HG02870 (cell line): ENCODE measurements around the gene SUGCT.
"Not testable (repeated sequence)": the region's sequence is repeated elsewhere in the genome, so short reads cannot be mapped to it uniquely, and the experiment has no call there.

ENCODE experiments used
- ATAC-seq: cut with Tn5 transposase; IDR thresholded peaks from one replicate; pipeline ENCODE4 v1.9.1; 2021; ENCODE audit warnings: mild to moderate bottlenecking, moderate library complexity; ENCODE audit not compliant: unreplicated experiment

Gene SUGCT

DNA sequence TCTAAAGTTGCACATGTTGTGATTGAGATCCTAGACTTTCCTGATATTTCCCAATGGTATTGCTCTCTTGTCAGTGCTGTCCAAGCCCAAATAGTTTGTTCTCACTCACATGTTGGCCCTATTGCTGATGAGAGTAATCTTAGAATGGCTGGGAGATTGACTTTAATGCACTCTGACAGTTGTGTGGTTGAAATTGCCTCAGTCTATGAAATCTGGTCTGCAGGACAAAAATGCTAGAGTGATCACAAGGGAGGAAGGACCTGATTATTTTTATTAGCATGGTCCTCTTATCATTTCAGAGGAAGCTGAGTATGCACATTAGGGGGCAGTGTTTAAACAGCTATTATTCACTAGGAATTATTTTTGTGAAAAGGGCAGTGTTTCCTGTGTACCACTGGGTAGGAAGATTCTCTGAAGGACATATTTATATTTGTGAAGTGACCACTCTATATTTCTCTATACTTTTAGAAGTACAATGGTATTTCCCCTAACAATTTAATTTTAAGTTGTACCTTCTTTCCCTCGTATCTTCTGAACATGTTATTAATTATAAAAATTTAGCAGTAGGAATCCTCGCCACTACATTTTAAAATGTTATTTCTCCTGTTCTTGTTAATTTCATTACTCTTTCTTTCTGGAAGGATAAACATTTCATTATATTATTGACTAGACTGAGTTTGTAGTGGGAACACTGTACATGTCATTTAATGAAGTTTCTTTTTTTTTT is 64.4 kb downstream of the SUGCT start:
- ATAC-seq, result no peak

DNA sequence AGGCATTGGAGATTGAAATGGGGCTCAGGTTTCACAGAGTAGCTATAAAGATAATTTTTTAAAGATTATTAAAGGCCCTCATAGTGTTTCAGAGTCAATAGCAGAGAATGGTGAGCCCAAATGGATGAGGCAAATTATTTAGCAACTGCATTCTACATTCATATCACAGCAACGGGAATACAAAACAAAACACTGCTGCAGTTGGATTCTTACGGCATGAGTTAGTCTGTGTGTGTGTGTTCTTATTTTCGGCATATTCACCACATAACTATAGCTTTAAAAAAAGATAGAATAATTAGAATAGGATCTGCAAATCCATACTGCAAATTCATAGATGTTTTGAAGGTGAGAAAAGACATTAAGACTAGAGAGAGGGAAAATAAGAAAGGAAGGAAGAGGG is 66.0 kb downstream of the SUGCT start:
- ATAC-seq, result no peak

DNA sequence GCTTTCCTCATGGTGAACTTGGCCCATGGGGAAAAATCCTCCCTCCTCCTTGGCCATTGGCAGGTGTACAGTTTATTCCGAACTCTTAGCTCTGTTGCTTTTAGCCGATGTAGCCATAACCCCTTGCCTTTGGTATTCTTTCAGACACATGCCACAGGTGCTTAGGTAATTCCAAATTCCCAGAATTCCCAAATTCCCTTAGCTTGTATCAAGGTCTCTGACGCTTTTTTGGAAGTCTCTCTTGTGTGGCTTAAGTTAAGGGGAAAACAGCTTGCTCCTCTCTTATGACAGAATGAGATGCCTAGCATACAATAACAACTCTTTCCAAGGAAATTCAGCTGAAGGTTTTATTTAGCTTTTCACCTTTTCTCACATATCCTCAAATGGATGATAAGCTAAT is 68.0 kb downstream of the SUGCT start:
- ATAC-seq, result no peak

- ATAC-seq, result no peak
Observed at GRCh38 chr7:40204581-40204980, 69.8 kb downstream of the SUGCT start.

- no peak for ATAC-seq
Observed at GRCh38 chr7:40205992-40206391, 71.2 kb downstream of the SUGCT start.

GRCh38 chr7:40211276-40212003 is 76.6 kb downstream of the SUGCT start:
- ATAC-seq, result no peak

DNA sequence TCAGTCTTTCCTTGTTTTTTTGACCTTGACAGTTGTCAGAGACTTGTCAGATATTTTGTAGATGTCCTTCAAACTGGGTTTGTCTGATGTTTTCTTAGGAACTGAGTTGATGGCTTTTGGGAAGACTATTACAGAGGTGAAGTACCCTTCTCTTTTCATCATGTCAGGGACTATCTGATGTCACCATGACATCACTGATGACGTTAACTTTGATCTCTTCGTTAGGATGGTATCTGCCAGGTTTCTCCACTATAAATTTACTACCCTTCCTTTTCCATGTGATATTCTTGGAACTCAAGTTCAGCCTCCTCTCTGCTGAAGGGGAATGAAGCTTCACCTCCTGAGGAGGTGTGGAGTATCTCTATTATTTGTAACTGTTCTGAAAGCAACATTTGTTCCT is 78.5 kb downstream of the SUGCT start:
- no peak for ATAC-seq

GRCh38 chr7:40213856-40214255 is 79.1 kb downstream of the SUGCT start:
- ATAC-seq, result no peak

DNA sequence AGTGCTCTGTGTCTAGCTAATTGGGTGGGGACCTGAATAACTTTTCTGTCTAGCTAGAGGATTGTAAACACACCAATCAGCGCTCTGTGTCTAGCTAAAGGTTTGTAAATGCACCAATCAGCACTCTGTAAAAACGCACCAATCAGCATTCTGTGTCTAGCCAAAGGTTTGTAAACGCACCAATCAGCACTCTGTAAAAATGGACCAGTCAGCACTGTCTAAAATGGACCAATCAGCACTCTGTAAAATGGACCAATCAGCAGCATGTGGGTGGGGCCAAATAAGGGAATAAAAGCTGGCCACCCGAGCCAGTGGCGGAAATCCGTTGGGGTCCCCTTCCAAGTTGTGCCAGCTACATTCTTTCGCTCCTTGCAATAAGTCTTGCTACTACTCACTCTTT is 83.8 kb downstream of the SUGCT start:
- ATAC-seq, result not testable (repeated sequence)

DNA sequence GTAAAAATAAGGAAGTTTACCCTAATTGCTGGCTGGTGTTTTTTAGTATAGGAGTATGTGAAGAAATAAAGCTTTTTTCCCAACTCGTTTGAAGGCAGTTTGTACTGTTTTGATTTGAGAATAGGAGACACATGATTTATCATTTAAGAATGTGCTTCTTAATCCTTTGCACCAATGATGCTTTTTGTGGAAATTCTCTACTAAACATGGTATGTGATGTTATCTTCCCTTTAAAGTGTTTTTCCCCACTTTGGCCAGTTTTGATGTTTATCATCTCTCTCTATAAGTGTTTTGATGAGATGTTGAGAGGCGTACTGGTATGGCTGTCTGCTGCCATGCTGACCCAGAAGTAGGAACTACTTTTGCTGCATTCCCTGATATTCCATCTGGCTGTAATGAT is 85.1 kb downstream of the SUGCT start:
- ATAC-seq, result no peak

DNA sequence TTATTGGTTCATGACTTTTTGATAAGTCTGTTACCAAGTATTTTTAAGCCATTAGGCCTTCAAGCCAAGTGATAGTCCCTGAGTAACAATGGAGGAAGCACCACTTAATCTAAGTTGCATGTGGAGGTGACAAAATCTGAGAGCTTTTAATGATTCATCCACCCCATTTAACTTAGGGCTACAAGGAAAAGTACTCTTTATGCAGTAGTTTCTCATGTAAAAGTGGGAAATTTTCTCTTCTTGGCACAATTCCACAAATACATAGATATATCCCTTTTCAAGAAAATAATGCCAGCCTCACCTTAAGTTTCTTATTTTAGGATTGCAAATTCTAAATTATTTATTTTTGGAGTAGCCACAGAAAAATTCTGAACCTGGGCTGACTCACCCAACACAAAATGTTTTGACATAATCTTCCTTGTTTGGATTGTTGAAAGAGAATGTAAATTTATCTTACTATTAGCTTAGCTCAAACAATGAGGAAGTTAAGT is 85.7 kb downstream of the SUGCT start:
- no peak for ATAC-seq

DNA sequence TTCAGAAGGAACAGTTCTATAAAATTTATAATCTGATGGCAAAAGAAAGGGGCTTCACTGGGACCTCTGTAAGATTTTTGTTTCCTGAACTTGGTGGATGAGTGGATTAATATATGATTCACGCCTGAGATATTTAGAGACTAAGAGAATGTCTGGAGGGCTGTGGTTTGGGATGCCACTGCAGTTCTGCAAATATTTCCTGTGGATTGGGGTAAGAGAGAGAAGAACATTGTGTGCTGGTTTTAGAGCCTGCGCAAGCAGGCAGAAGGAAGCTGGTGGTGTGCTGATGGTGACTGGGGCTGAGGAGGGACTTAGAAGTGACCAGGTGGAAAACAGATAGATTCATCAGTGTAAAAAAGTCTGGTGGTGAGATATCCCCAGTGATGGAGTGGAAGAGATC is 87.0 kb downstream of the SUGCT start:
- ATAC-seq, result no peak

- no peak for ATAC-seq
Observed at GRCh38 chr7:40223451-40224127, 88.8 kb downstream of the SUGCT start.

DNA sequence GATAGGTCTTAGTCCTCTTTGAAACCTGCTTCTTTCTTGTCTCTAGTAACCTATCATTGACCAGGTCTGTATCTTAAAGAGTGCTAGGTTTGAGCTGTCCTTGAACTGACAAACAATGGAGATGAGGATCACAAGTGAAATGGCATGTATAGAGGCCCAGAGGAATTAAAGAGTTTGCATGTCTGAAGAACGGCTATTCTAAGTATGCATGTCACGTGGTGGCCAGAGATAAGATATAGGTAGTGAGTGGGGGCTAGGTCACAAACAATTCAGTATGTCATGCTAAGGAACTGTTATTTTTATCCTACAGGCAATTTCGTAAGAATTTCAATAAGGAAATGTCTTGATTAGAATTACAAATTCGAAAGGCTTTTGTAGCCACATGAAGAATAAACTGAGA is 95.3 kb downstream of the SUGCT start:
- ATAC-seq, result no peak

DNA sequence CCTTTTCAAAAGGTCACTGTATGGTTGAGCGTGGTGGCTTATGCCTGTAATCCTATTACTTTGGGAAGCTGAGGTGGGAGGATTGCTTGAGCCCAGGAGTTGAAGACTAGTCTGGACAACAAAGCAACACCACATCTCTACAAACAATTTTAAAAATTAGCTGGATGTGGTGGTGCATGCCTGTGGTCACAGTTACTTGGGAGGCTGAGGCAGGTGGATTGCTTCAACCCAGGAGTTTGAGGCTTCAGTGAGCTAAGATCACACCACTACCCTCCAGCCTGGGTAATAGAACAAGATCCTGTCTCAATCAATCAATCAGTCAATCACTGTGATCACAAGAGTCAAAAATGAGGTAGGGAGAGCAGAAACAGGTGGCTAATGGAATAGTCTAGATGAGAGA is 97.0 kb downstream of the SUGCT start:
- no peak for ATAC-seq

DNA sequence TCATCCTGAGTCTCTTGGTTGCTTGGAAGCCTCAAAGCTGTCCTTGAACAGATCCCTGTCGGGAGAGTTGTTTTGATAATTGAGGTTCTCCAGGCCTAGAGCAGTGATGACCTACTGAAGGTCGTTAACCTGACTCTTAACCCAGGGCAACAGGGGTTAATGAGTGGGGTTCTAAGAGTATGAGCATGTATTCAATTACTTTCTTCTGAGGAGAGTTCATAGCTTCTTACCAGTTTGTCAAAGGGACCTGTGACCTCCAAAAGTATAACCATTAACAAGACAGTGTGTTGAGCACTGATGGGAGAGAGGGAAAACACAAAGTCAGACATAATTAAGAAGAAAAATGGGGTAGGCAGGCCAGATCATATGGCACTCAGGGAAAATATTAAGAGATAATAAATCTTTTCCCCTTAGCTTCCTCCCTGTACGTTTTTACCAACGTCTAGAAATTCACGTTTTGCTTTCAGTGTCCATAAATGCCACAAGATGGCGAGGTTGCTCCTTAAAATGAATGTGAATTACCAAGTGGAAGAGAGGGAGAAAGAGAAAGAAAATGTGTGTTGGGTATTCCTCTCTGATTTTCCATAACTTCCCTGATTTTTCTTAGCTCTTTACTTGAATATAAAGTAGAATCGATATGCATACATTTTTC is 97.6 kb downstream of the SUGCT start:
- no peak for ATAC-seq

DNA sequence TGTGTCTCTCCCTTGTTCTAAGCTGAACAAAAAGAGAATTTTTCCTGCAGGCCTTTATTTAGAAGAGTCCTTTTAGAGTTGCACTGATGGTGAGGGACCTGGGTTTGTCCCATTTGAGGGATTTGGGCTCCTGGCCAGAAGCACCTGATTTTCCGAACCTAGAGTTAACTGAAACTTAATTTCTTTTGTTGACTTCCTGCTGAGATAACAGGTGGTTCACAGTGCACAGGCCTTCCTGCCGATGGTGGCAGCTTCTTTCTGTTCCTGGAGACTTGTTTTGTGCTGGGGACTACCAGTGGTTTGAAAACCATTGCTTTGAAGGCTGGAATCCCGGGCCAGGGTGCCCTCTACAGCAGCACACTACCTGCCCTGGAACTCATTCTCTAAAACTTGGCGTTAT is 99.2 kb downstream of the SUGCT start:
- no peak for ATAC-seq

DNA sequence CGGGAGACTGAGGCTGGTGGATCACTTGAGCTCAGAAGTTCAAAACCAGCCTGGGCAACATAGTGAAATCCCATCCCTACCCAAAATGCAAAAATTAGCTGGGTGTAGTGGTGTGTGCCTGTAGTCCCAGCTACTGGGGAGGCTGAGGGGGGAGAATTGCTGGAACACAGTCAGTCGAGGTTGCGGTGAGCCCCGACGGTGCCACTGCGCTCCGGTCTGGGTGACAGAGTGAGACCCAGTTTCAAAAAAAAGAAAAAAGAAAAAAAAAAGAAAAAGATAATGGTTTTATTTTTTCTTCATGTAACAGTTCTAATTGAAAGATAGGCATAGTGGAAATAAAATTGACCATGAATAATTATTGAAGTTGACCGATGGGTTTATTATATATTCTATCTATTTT is 99.9 kb downstream of the SUGCT start:
- ATAC-seq, result no peak

- ATAC-seq, result no peak
Observed at GRCh38 chr7:40237731-40238130, 102.9 kb downstream of the SUGCT start.

DNA sequence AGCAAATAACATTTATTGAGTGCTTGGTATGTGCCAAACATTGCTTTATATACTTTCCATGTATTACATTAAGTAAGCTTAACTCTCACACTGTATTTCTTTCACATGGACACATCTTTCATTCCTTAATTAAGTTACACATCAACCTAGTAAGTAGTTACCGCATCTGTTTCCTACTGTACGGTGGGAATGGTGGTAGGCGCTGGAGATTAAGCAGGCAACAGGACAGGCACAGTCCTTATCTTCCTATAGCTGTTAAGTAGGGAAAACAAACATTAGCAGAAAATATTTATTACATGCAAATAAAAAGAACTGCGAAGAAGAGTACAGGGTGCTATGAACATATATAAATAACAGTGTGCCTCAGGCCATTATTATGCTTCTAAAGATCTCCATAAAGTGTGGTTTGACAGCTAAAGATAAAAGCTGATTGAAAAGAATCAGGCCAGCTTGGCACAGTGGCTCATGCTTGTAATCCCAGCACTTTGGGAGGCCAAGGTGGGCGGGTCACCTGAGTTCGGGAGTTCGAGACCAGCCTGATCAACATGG is 105.0 kb downstream of the SUGCT start:
- ATAC-seq, result no peak

GRCh38 chr7:40243076-40243475 is 108.3 kb downstream of the SUGCT start:
- no peak for ATAC-seq
